Upper lobe of left lung (tissue), 6 donors: ENCODE measurements around the gene NPSR1. TPM values are rescaled to one million over a fixed set of nuclear protein-coding genes. Genes with fewer than 3 reads are reported as not detected.

Experiments used
- ATAC-seq, 2 donors: fragments of 200-7000 bp; cut with Tn5 transposase; one replicate each; pipeline ENCODE4 v1.9.1; 2022; ENCODE audit warnings: mild to moderate bottlenecking in 2 of 2, moderate library complexity in 2 of 2; ENCODE audit not compliant: low FRiP score in 2 of 2
- DNase-seq, 2 donors: peaks; one replicate each; pipeline ENCODE4 v3.0.0-alpha.2; 2019 to 2020
- H3K27ac ChIP-seq, 4 donors: fragments of 200-600 bp; sonication (generic); one replicate each; pipeline ENCODE4 v1.5.1; 2016 to 2019
- H3K27me3 ChIP-seq, 4 donors: fragments of 200-600 bp; sonication (generic); one replicate each; pipeline ENCODE4 v1.5.1; 2017 to 2019
- H3K36me3 ChIP-seq, 4 donors: fragments of 200-600 bp; sonication (generic); one replicate each; pipeline ENCODE4 v1.5.1; 2016 to 2019
- H3K4me1 ChIP-seq, 4 donors: fragments of 200-600 bp; sonication (generic); one replicate each; pipeline ENCODE4 v1.5.1; 2018 to 2019
- H3K4me3 ChIP-seq, 4 donors: fragments of 200-600 bp; sonication (generic); one replicate each; pipeline ENCODE4 v1.5.1; 2017 to 2019; ENCODE audit warnings: mild to moderate bottlenecking in 2 of 4, moderate library complexity in 1 of 4
- H3K9me3 ChIP-seq, 4 donors: fragments of 200-600 bp; sonication (generic); one replicate each; pipeline ENCODE4 v1.5.1; 2018 to 2019
- EP300 ChIP-seq, 4 donors: sonication (generic); formaldehyde crosslinking; IDR thresholded peaks; one replicate each; pipeline ENCODE4 v1.5.1; 2017; ENCODE audit warnings: antibody characterized with exemption in 4 of 4, control low read depth in 2 of 4
- POLR2A ChIP-seq, 4 donors: fragments of 450-650 bp; IDR thresholded peaks; one replicate each; pipeline ENCODE4 v1.5.1; 2016 to 2017; ENCODE audit warnings: antibody characterized with exemption in 4 of 4, mild to moderate bottlenecking in 2 of 4
- POLR2AphosphoS5 ChIP-seq, 2 donors: sonication (generic); formaldehyde crosslinking; IDR thresholded peaks; one replicate each; pipeline ENCODE4 v1.5.1; 2017; ENCODE audit warnings: antibody characterized with exemption in 2 of 2
- WGBS, 2 donors: methylation state at CpG; one replicate each; pipeline ENCODE4 v1.1.5; 2017 to 2018; 5-methylcytosine and 5-hydroxymethylcytosine counted together
- total RNA-seq, 6 donors: library from RNA; depleted of rRNA in 4 of 6; stranded (reverse); fragments of >200 nt in 4 of 6; gene quantifications; one replicate each; pipeline versions ENCODE4 v1.1.0 to v1.2.1, GENCODE V29; 2016 to 2021
- TF ChIP-seq, protein P1 (sequence below), 6 experiments: fragments of 450-650 bp in 4 of 6; fragments of 200-600 bp in 2 of 6; sonication (generic) in 2 of 6; IDR thresholded peaks; one replicate each; pipeline ENCODE4 v1.5.1; 2016 to 2019; ENCODE audit warnings: antibody characterized with exemption in 6 of 6
- donor health status: DM: no; HTN: no; CAD: no; lungs with moderate emphysema.
- donor health status: DM: no; HTN: yes; CAD: no; lungs with severe emphysema.

The NPSR1 gene
- total RNA-seq, 6 donors from 2014 or later, result not detected

DNA sequence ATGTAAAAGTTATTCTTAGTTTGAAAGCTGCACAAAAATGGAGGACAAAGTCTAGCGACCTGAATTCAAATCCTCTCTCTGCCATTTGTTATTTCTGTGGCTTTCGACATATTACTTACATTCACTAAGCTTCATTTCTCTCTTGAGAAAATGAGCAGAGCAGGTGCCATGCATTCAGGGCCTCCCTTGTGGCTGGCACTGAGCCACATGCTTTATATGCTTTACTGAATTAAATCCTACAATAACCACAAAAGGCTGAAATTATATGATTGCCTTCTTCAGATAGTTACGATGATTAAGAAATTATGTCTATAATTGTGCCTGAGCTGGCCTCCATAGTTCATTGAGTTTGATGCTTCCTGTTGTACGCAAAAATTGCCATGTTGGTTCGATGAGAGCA is 98.7 kb downstream of the NPSR1 start:
- Histone ChIP-seq H3K4me3 (no peak overlapping the region), H3K27ac (no peak overlapping the region), H3K27me3 (no peaks in the 10 kb centered on the region), H3K36me3 (no peaks in the 10 kb centered on the region), H3K4me1 (no peaks in the 10 kb centered on the region), H3K9me3 (no peaks in the 10 kb centered on the region)
- TF ChIP-seq EP300 (IDR thresholded peaks at IDR 0.05), result no peak
- TF ChIP-seq, protein P1, sequence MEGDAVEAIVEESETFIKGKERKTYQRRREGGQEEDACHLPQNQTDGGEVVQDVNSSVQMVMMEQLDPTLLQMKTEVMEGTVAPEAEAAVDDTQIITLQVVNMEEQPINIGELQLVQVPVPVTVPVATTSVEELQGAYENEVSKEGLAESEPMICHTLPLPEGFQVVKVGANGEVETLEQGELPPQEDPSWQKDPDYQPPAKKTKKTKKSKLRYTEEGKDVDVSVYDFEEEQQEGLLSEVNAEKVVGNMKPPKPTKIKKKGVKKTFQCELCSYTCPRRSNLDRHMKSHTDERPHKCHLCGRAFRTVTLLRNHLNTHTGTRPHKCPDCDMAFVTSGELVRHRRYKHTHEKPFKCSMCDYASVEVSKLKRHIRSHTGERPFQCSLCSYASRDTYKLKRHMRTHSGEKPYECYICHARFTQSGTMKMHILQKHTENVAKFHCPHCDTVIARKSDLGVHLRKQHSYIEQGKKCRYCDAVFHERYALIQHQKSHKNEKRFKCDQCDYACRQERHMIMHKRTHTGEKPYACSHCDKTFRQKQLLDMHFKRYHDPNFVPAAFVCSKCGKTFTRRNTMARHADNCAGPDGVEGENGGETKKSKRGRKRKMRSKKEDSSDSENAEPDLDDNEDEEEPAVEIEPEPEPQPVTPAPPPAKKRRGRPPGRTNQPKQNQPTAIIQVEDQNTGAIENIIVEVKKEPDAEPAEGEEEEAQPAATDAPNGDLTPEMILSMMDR (IDR thresholded peaks at IDR 0.05), result no peak
- no peak for TF ChIP-seq POLR2A (IDR thresholded peaks at IDR 0.05)
- no peak for TF ChIP-seq POLR2AphosphoS5 (IDR thresholded peaks at IDR 0.05)
- no peak for ATAC-seq
- 86 to 94% methylated on average over 5 of the region's 5 CpGs for WGBS, 2 donors
- no peak for DNase-seq

DNA sequence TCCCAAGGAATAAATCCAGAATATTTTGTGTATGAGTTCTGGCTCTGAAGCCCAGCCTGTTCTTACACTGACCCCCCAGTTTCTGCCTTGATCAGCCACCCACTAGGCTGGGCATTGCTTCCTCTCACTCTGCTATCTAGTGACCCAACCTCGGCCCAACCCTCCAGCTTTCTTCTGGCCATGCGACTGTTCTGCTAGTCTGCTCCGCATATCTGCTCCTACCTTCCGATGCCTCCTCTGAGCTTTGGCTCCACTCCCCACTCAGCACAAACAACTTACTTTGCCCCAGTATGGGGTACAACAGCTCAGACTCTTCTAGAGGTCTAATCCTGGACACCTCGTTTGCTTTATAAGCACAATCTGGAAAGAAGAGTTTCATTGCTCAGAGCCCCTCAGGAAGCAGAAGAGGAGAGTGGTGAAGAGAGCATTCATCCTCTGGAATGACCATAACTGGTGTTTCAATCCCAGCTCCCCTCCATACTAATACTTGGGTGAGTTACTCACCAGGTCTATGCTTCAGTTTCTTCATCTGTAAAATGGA is 99.6 kb downstream of the NPSR1 start:
- WGBS, 2 donors, result 91 to 93% methylated on average over 5 of the region's 5 CpGs
- no peak for TF ChIP-seq POLR2A (IDR thresholded peaks at IDR 0.05)
- no peak for DNase-seq

GRCh38 chr7:34758111-34758601 is 100.1 kb downstream of the NPSR1 start:
- Histone ChIP-seq H3K27me3 (no peaks in the 10 kb centered on the region), H3K4me3 (no peak overlapping the region), H3K36me3 (no peaks in the 10 kb centered on the region), H3K9me3 (no peaks in the 10 kb centered on the region), H3K4me1 (no peaks in the 10 kb centered on the region), H3K27ac (no peak overlapping the region)
- DNase-seq, result no peak
- ATAC-seq, result no peak
- 67 to 70% methylated on average over 1 of the region's 1 CpG for WGBS, 2 donors
- no peak for TF ChIP-seq POLR2AphosphoS5 (IDR thresholded peaks at IDR 0.05)
- no peak for TF ChIP-seq POLR2A (IDR thresholded peaks at IDR 0.05)
- TF ChIP-seq EP300 (IDR thresholded peaks at IDR 0.05), result no peak
- TF ChIP-seq, protein P1 (IDR thresholded peaks at IDR 0.05), result no peak

More for the DNA sequence above, 99.6 kb downstream of the NPSR1 start:
- no peak overlapping the region for H3K4me3 ChIP-seq
- H3K27me3 ChIP-seq, result no peaks in the 10 kb centered on the region
- H3K27ac ChIP-seq, result no peak overlapping the region
- H3K9me3 ChIP-seq, result no peaks in the 10 kb centered on the region
- no peak for ATAC-seq
- no peaks in the 10 kb centered on the region for H3K36me3 ChIP-seq
- no peaks in the 10 kb centered on the region for H3K4me1 ChIP-seq

GRCh38 chr7:34759477-34760125 is 101.6 kb downstream of the NPSR1 start:
- no peaks in the 10 kb centered on the region for H3K27me3 ChIP-seq
- ATAC-seq, result peak; percentile 45 to 56
- no peaks in the 10 kb centered on the region for H3K4me1 ChIP-seq
- TF ChIP-seq POLR2A (IDR thresholded peaks at IDR 0.05) (no peak), POLR2AphosphoS5 (IDR thresholded peaks at IDR 0.05) (no peak), EP300 (IDR thresholded peaks at IDR 0.05) (no peak)
- TF ChIP-seq, protein P1 (IDR thresholded peaks at IDR 0.05), result peak in 5 of 6 experiments; percentile 13 to 58 (median 44)
- H3K4me3 ChIP-seq, result no peak overlapping the region
- H3K9me3 ChIP-seq, result no peaks in the 10 kb centered on the region
- WGBS, 2 donors, result 77 to 78% methylated on average over 3 of the region's 3 CpGs
- H3K27ac ChIP-seq, result no peak overlapping the region
- H3K36me3 ChIP-seq, result no peaks in the 10 kb centered on the region
- DNase-seq, result no peak

GRCh38 chr7:34760271-34760670 is 102.3 kb downstream of the NPSR1 start:
- Histone ChIP-seq H3K36me3 (no peaks in the 10 kb centered on the region), H3K4me3 (no peak overlapping the region), H3K27me3 (no peaks in the 10 kb centered on the region), H3K27ac (no peak overlapping the region), H3K4me1 (no peaks in the 10 kb centered on the region), H3K9me3 (no peaks in the 10 kb centered on the region)
- WGBS, 2 donors, result 82 to 98% methylated on average over 2 of the region's 2 CpGs
- no peak for ATAC-seq
- DNase-seq, result no peak
- no peak for TF ChIP-seq EP300 (IDR thresholded peaks at IDR 0.05)
- TF ChIP-seq, protein P1 (IDR thresholded peaks at IDR 0.05), result no peak
- TF ChIP-seq POLR2A (IDR thresholded peaks at IDR 0.05), result no peak
- TF ChIP-seq POLR2AphosphoS5 (IDR thresholded peaks at IDR 0.05), result no peak
